ENCODE results near the gene LRRC26. TPM values are rescaled to one million over a fixed set of nuclear protein-coding genes. Genes with fewer than 3 reads are reported as not detected.
A peak's percentile ranks its signal among the peaks of the same experiment; 100 is the strongest.

Gene LRRC26
- total RNA-seq, 1 experiment from 2014 or later = 0.40 TPM

- intact Hi-C loops (cut with micrococcal nuclease) = no loop called here
- TF ChIP-seq EZH2 (IDR thresholded peaks at IDR 0.05; ENCODE audit: low read length, unreplicated experiment) (no peak), EZH2phosphoT487 (IDR thresholded peaks at IDR 0.05; ENCODE audit: borderline replicate concordance, low read length) (no peak)
- TF ChIP-seq, protein P1, sequence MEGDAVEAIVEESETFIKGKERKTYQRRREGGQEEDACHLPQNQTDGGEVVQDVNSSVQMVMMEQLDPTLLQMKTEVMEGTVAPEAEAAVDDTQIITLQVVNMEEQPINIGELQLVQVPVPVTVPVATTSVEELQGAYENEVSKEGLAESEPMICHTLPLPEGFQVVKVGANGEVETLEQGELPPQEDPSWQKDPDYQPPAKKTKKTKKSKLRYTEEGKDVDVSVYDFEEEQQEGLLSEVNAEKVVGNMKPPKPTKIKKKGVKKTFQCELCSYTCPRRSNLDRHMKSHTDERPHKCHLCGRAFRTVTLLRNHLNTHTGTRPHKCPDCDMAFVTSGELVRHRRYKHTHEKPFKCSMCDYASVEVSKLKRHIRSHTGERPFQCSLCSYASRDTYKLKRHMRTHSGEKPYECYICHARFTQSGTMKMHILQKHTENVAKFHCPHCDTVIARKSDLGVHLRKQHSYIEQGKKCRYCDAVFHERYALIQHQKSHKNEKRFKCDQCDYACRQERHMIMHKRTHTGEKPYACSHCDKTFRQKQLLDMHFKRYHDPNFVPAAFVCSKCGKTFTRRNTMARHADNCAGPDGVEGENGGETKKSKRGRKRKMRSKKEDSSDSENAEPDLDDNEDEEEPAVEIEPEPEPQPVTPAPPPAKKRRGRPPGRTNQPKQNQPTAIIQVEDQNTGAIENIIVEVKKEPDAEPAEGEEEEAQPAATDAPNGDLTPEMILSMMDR (conservative IDR thresholded peaks at IDR 0.05; ENCODE audit: low read depth, low read length) = no peak
- H3K36me3 ChIP-seq (ENCODE audit: low read depth, low read length) = no peaks in the 10 kb centered on the region
- CTCF ChIA-PET = interaction anchor here (0.6 to 0.8 kb wide), 3 partner anchors 53 to 71 kb away, joined by 3 to 7 read pairs (median 3); partner anchors contain the start of gene RNF224
- no peaks in the 10 kb centered on the region for H3K79me2 ChIP-seq (ENCODE audit: low read length)
- H3F3A ChIP-seq (ENCODE audit: low read length, unreplicated experiment) = no peaks in the 10 kb centered on the region
- H3K27me3 ChIP-seq (ENCODE audit: low read length) = peaks cover 17% of the 10 kb centered on the region
- DNase-seq (peak; percentile 39), ATAC-seq (peak; percentile 65)
- H3K27ac ChIP-seq (ENCODE audit: low read length) = no peak overlapping the region
- no TSS peak for BruUV-seq (replicated peaks)
- H3K4me2 ChIP-seq (ENCODE audit: low read length) = peak overlapping the region; percentile 70
- peak overlapping the region; percentile 38; the same call in 1 of the 2 replicates for H2AFZ ChIP-seq (ENCODE audit: low read length)
- POLR2A ChIA-PET (ENCODE audit: unreplicated experiment) = no interaction called here
- no peak overlapping the region for H3K9ac ChIP-seq (ENCODE audit: low read length)
- H3K4me3 ChIP-seq (ENCODE audit: low read length) = peak overlapping the region; percentile 31
- H4K20me1 ChIP-seq (ENCODE audit: low read length) = no peaks in the 10 kb centered on the region
- no peaks in the 10 kb centered on the region for H3K9me2 ChIP-seq (replicated peaks; ENCODE audit: low read length)
- H3K4me1 ChIP-seq (ENCODE audit: insufficient read depth, low read length) = no peaks in the 10 kb centered on the region; the same call in 1 of the 2 replicates
- no peaks in the 10 kb centered on the region for H3K9me3 ChIP-seq (ENCODE audit: low read length)
Observed at GRCh38 chr9:137156567-137157375, 13.1 kb downstream of the LRRC26 start.

DNA sequence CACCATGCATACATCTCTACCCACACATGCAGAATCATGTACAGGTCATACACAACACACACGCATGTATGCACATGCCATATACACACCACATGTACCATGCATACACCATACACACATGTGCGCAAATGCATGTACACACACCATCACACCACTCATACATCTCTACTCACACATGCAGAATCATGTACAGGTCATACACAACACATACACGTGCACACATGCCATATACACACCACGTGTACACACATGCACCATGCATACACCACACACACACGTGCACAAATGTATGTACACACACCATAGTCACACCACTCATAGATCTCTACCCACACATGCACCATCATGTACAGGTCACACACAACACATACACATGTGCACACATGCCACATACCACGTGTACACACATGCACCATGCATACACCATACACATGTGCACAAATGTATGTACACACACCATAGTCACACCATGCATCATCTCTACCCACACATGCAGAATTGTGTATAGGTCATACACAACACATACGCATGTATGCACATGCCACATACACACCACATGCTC is 16.9 kb downstream of the LRRC26 start:
- H3K36me3 ChIP-seq (ENCODE audit: low read depth, low read length) = no peaks in the 10 kb centered on the region
- H3K27ac ChIP-seq (ENCODE audit: low read length) = no peak overlapping the region
- TF ChIP-seq EZH2phosphoT487 (IDR thresholded peaks at IDR 0.05; ENCODE audit: borderline replicate concordance, low read length) = no peak
- TF ChIP-seq, protein P1 (conservative IDR thresholded peaks at IDR 0.05; ENCODE audit: low read depth, low read length) = no peak
- no peak for TF ChIP-seq EZH2 (IDR thresholded peaks at IDR 0.05; ENCODE audit: low read length, unreplicated experiment)
- no peak overlapping the region for H3K9ac ChIP-seq (ENCODE audit: low read length)
- BruUV-seq (replicated peaks) = no TSS peak
- POLR2A ChIA-PET (ENCODE audit: unreplicated experiment) = no interaction called here
- no peaks in the 10 kb centered on the region for H3K79me2 ChIP-seq (ENCODE audit: low read length)
- ATAC-seq (no peak), DNase-seq (no peak)
- H3K4me3 ChIP-seq (ENCODE audit: low read length) = no peak overlapping the region
- no peaks in the 10 kb centered on the region for H4K20me1 ChIP-seq (ENCODE audit: low read length)
- H3F3A ChIP-seq (ENCODE audit: low read length, unreplicated experiment) = no peaks in the 10 kb centered on the region
- no peaks in the 10 kb centered on the region for H3K9me3 ChIP-seq (ENCODE audit: low read length)
- no peak overlapping the region for H2AFZ ChIP-seq (ENCODE audit: low read length)
- intact Hi-C loops (cut with micrococcal nuclease) = no loop called here
- no peak overlapping the region for H3K4me2 ChIP-seq (ENCODE audit: low read length)
- no peaks in the 10 kb centered on the region for H3K9me2 ChIP-seq (replicated peaks; ENCODE audit: low read length)
- CTCF ChIA-PET = no interaction called here
- no peaks in the 10 kb centered on the region; the same call in 1 of the 2 replicates for H3K4me1 ChIP-seq (ENCODE audit: insufficient read depth, low read length)
- peaks cover 5% of the 10 kb centered on the region; the same call in 1 of the 2 replicates for H3K27me3 ChIP-seq (ENCODE audit: low read length)

All from PC-3 (cell line).